GM15510 (cell line): Measurements from ENCODE around the gene SMPD3.

Experiments
- POLR2A ChIP-seq: IDR thresholded peaks from 3 replicates; pipeline ENCODE4 v1.6.1; 2011; ENCODE audit warnings: borderline replicate concordance; ENCODE audit not compliant: insufficient read length; ENCODE audit errors: extremely low read depth

SMPD3 gene

GRCh38 chr16:68411086-68411485 lies 37.2 kb downstream of the SMPD3 start:
- no peak for TF ChIP-seq POLR2A

GRCh38 chr16:68408967-68409366 lies 39.3 kb downstream of the SMPD3 start:
- TF ChIP-seq POLR2A: no peak

GRCh38 chr16:68408428-68408827 lies 39.9 kb downstream of the SMPD3 start:
- TF ChIP-seq POLR2A: no peak

GRCh38 chr16:68406458-68407152 lies 41.7 kb downstream of the SMPD3 start:
- no peak for TF ChIP-seq POLR2A

GRCh38 chr16:68404736-68405345 lies 43.5 kb downstream of the SMPD3 start:
- TF ChIP-seq POLR2A: no peak

GRCh38 chr16:68403704-68404103 lies 44.6 kb downstream of the SMPD3 start:
- no peak for TF ChIP-seq POLR2A

- TF ChIP-seq POLR2A: no peak
These were observed 45.1 kb downstream of the SMPD3 start for GRCh38 chr16:68403177-68403576.

GRCh38 chr16:68402748-68403040 lies 45.6 kb downstream of the SMPD3 start:
- TF ChIP-seq POLR2A: no peak

- no peak for TF ChIP-seq POLR2A
These were observed 46.2 kb downstream of the SMPD3 start for GRCh38 chr16:68401871-68402747.

- TF ChIP-seq POLR2A: no peak
These were observed 47.3 kb downstream of the SMPD3 start for GRCh38 chr16:68400924-68401460.

- TF ChIP-seq POLR2A: no peak
These were observed 48.0 kb downstream of the SMPD3 start for GRCh38 chr16:68400083-68400923.

- no peak for TF ChIP-seq POLR2A
These were observed 48.9 kb downstream of the SMPD3 start for GRCh38 chr16:68399456-68399855.

GRCh38 chr16:68397710-68398201 lies 50.6 kb downstream of the SMPD3 start:
- TF ChIP-seq POLR2A: no peak

GRCh38 chr16:68396481-68396880 lies 51.8 kb downstream of the SMPD3 start:
- no peak for TF ChIP-seq POLR2A
